HL-60 (cell line): Measurements from ENCODE around the gene TBCA.

Experiments used
- CTCF ChIP-seq: IDR thresholded peaks from one replicate; pipeline ENCODE4 v1.5.1; 2011; ENCODE audit warnings: low read length, control low read depth, inconsistent platforms; ENCODE audit not compliant: insufficient read depth
- POLR2AphosphoS5 ChIP-seq: IDR thresholded peaks from 2 replicates; pipeline ENCODE4 v1.6.1; 2012; ENCODE audit warnings: low read depth
- SPI1 ChIP-seq: IDR thresholded peaks from 2 replicates; pipeline ENCODE4 v1.6.1; 2012; ENCODE audit warnings: low read depth, mild to moderate bottlenecking, borderline replicate concordance

GRCh38 chr5:77650686-77651085 lies 125.5 kb downstream of the TBCA start:
- TF ChIP-seq POLR2AphosphoS5 (no peak), CTCF (no peak), SPI1 (no peak)
